ENCODE measurements around the gene ANKRD1.

Gene ANKRD1

GRCh38 chr10:90871766-90872647 lies 48.9 kb downstream of the ANKRD1 start, which contains the start of gene RPP30:
RPP30 (plus strand) TSS chr10:90871974; CDS start chr10:90871987, 13 bp downstream.
- DNase-seq (ENCODE audit: low read depth, low spot score): peak; percentile 61
- H3K4me3 ChIP-seq (ENCODE audit: low read length): peak within 1 kb of the TSS; percentile 98

- DNase-seq (ENCODE audit: low read depth, low spot score): peak; percentile 69
- H3K4me3 ChIP-seq (ENCODE audit: low read length): peak overlapping the region; percentile 98
Observed at GRCh38 chr10:90871279-90871765, 49.6 kb downstream of the ANKRD1 start.

- no peak overlapping the region for H3K4me3 ChIP-seq (ENCODE audit: low read length)
- DNase-seq (ENCODE audit: low read depth, low spot score): no peak
Observed at GRCh38 chr10:90866050-90866598, 54.8 kb downstream of the ANKRD1 start.

- no peak for DNase-seq (ENCODE audit: low read depth, low spot score)
- H3K4me3 ChIP-seq (ENCODE audit: low read length): no peak overlapping the region
Observed at GRCh38 chr10:90865401-90865800, 55.5 kb downstream of the ANKRD1 start.

GRCh38 chr10:90862908-90863514 lies 57.9 kb downstream of the ANKRD1 start:
- DNase-seq (ENCODE audit: low read depth, low spot score): no peak
- H3K4me3 ChIP-seq (ENCODE audit: low read length): no peak overlapping the region
